ENCODE results near the gene SIRT3.

The SIRT3 gene

DNA sequence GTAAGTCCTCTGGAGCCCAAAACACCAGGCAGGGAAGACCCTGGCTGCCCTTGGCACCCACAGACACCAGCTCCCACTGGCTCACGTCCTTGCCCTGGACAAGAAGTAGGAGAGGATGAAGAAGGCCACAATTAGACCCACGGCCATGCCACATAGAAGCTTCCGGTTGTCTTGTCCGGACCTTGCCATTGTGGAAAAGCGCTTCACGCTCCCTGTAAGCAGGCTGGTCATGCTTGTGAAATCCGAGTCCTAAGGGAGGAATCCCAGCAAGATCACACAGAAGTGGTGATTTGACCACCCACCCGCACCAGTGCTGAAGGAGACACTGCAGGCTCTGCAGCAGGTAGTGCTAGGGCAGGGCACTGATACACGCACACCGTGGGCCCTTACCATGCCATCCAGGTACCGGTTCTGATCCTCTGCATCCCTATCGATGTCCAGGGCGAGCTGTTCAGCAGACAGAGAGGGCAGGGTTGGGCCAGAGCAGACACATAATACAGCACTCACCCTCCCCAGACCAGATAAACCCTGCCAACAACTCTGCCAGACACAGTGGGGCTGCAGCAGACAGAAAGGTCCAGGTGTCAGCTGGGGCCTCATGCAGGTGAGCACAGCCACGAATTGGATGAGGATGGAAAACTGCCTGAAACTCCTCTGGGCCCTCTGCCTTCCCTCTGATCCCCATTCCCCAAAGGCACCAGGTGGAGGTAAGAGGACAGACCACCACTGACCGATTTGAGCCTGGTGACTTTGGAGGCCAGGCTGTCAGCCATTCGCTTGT is 30.7 kb downstream of the SIRT3 start:
- no peak for DNase-seq (ENCODE audit: low read depth)
- H3K4me3 ChIP-seq (ENCODE audit: low read length) = no peak overlapping the region
- TF ChIP-seq, protein P1, sequence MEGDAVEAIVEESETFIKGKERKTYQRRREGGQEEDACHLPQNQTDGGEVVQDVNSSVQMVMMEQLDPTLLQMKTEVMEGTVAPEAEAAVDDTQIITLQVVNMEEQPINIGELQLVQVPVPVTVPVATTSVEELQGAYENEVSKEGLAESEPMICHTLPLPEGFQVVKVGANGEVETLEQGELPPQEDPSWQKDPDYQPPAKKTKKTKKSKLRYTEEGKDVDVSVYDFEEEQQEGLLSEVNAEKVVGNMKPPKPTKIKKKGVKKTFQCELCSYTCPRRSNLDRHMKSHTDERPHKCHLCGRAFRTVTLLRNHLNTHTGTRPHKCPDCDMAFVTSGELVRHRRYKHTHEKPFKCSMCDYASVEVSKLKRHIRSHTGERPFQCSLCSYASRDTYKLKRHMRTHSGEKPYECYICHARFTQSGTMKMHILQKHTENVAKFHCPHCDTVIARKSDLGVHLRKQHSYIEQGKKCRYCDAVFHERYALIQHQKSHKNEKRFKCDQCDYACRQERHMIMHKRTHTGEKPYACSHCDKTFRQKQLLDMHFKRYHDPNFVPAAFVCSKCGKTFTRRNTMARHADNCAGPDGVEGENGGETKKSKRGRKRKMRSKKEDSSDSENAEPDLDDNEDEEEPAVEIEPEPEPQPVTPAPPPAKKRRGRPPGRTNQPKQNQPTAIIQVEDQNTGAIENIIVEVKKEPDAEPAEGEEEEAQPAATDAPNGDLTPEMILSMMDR (IDR thresholded peaks at IDR 0.05; ENCODE audit: insufficient read depth, low read depth, low read length, missing control alignments) = no peak

- H3K4me3 ChIP-seq (ENCODE audit: low read length) = no peak overlapping the region
- DNase-seq (ENCODE audit: low read depth) = no peak
- TF ChIP-seq, protein P1 (IDR thresholded peaks at IDR 0.05; ENCODE audit: insufficient read depth, low read depth, low read length, missing control alignments) = no peak
Observed at GRCh38 chr11:204587-205109, 31.5 kb downstream of the SIRT3 start.

DNA sequence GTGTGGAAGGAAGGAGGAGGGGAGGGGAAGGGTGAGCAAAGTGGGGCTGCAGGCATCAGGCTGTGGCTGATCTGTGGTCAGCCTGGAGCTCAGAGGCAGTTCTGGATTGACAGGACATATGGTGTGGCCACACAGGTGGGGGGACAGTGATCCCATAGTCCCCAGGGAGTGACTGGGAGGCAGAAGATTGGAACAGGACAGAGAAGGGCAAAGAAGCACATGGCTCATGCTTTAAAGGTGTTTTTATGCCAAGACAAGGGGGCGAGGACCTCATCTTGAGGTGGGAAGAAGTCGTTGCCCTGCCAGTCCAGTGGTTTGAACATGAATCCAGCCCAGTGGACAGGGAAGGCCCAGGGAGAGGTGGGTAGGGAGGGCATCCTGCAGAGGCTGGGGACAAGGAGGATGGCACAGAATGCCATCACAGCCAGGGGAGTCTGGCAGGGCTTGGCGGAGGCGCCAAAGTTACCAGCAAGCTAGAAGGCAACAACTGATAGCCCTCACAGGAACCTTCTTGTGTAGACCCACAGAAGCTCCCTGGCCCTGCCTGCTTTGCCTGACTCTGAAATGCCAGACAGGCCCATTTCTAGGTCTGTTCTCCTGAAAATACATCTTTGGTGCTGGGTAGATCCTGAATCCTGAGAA is 32.1 kb downstream of the SIRT3 start:
- no peak for DNase-seq (ENCODE audit: low read depth)
- TF ChIP-seq, protein P1 (IDR thresholded peaks at IDR 0.05; ENCODE audit: insufficient read depth, low read depth, low read length, missing control alignments) = no peak
- H3K4me3 ChIP-seq (ENCODE audit: low read length) = no peak overlapping the region

GRCh38 chr11:203056-203944 is 32.8 kb downstream of the SIRT3 start:
- no peak overlapping the region for H3K4me3 ChIP-seq (ENCODE audit: low read length)
- TF ChIP-seq, protein P1 (IDR thresholded peaks at IDR 0.05; ENCODE audit: insufficient read depth, low read depth, low read length, missing control alignments) = no peak
- DNase-seq (ENCODE audit: low read depth) = no peak

GRCh38 chr11:202490-202889 is 33.7 kb downstream of the SIRT3 start:
- TF ChIP-seq, protein P1 (IDR thresholded peaks at IDR 0.05; ENCODE audit: insufficient read depth, low read depth, low read length, missing control alignments) = no peak
- no peak overlapping the region for H3K4me3 ChIP-seq (ENCODE audit: low read length)
- DNase-seq (ENCODE audit: low read depth) = no peak

DNA sequence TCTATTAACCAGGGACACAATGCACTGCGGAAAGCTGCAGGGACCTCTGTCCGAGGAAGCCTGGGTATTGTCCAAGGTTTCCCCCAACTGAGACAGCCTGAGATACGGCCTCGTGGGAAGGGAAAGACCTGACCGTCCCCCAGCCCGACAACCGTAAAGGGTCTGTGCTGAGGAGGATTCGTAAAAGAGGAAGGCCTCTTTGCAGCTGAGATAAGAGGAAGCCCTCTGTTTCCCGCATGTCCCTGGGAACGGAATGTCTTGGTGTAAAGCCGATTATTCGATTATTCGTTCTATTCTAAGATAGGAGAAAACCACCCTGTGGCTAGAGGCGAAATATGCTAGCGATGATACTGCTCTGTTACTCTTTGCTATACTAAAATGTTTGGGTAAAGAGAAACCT is 34.2 kb downstream of the SIRT3 start:
- H3K4me3 ChIP-seq (ENCODE audit: low read length) = no peak overlapping the region
- TF ChIP-seq, protein P1 (IDR thresholded peaks at IDR 0.05; ENCODE audit: insufficient read depth, low read depth, low read length, missing control alignments) = no peak
- DNase-seq (ENCODE audit: low read depth) = no peak
